Cortex of kidney (tissue), 1 donor: ENCODE results near the gene PSMC6.
"Not testable (repeated sequence)": the region's sequence is repeated elsewhere in the genome, so short reads cannot be mapped to it uniquely, and the experiment has no call there.

Source experiments
- DNase-seq: peaks from one replicate; lab custom pipeline; 2025; lab: John Stamatoyannopoulos, UW

The PSMC6 gene

GRCh38 chr14:52723514-52724359 lies 16.7 kb downstream of the PSMC6 start:
- no peak for DNase-seq

GRCh38 chr14:52724360-52724644 lies 17.3 kb downstream of the PSMC6 start:
- DNase-seq: no peak

GRCh38 chr14:52727509-52727908 lies 20.5 kb downstream of the PSMC6 start:
- not testable (repeated sequence) for DNase-seq

- DNase-seq: not testable (repeated sequence)
Observed at GRCh38 chr14:52729035-52729434, 22.0 kb downstream of the PSMC6 start.

- DNase-seq: no peak
Observed at GRCh38 chr14:52729585-52729924, 22.6 kb downstream of the PSMC6 start.

- DNase-seq: peak; percentile 92
Observed at GRCh38 chr14:52729925-52730708, 23.1 kb downstream of the PSMC6 start, which contains the start of gene STYX. STYX (plus strand) TSS chr14:52730166; CDS start chr14:52730475, 309 bp downstream.

GRCh38 chr14:52730709-52731111 lies 23.7 kb downstream of the PSMC6 start:
- no peak for DNase-seq

- no peak for DNase-seq
Observed at GRCh38 chr14:52733824-52734223, 26.8 kb downstream of the PSMC6 start.

- no peak for DNase-seq
Observed at GRCh38 chr14:52735921-52736489, 29.0 kb downstream of the PSMC6 start.

GRCh38 chr14:52738409-52738808 lies 31.4 kb downstream of the PSMC6 start:
- no peak for DNase-seq

- no peak for DNase-seq
Observed at GRCh38 chr14:52740751-52741150, 33.8 kb downstream of the PSMC6 start.

GRCh38 chr14:52741865-52742264 lies 34.9 kb downstream of the PSMC6 start:
- DNase-seq: no peak

- DNase-seq: no peak
Observed at GRCh38 chr14:52748647-52749292, 41.8 kb downstream of the PSMC6 start.

- DNase-seq: no peak
Observed at GRCh38 chr14:52755607-52756316, 48.8 kb downstream of the PSMC6 start.

- no peak for DNase-seq
Observed at GRCh38 chr14:52759145-52759544, 52.1 kb downstream of the PSMC6 start.

- not testable (repeated sequence) for DNase-seq
Observed at GRCh38 chr14:52762923-52763322, 55.9 kb downstream of the PSMC6 start.

GRCh38 chr14:52767058-52767833 lies 60.2 kb downstream of the PSMC6 start:
- no peak for DNase-seq

GRCh38 chr14:52769887-52770286 lies 62.9 kb downstream of the PSMC6 start:
- DNase-seq: no peak

GRCh38 chr14:52776816-52777215 lies 69.8 kb downstream of the PSMC6 start:
- no peak for DNase-seq
